ENCODE measurements around the gene HINFP. TPM values are rescaled to one million over a fixed set of nuclear protein-coding genes. Genes with fewer than 3 reads are reported as not detected.
"Not testable (repeated sequence)": the region's sequence is repeated elsewhere in the genome, so short reads cannot be mapped to it uniquely, and the experiment has no call there.

HINFP gene
- polyA plus RNA-seq, 5 donors: 31.5 to 44.4 (median 36.4) TPM

DNA sequence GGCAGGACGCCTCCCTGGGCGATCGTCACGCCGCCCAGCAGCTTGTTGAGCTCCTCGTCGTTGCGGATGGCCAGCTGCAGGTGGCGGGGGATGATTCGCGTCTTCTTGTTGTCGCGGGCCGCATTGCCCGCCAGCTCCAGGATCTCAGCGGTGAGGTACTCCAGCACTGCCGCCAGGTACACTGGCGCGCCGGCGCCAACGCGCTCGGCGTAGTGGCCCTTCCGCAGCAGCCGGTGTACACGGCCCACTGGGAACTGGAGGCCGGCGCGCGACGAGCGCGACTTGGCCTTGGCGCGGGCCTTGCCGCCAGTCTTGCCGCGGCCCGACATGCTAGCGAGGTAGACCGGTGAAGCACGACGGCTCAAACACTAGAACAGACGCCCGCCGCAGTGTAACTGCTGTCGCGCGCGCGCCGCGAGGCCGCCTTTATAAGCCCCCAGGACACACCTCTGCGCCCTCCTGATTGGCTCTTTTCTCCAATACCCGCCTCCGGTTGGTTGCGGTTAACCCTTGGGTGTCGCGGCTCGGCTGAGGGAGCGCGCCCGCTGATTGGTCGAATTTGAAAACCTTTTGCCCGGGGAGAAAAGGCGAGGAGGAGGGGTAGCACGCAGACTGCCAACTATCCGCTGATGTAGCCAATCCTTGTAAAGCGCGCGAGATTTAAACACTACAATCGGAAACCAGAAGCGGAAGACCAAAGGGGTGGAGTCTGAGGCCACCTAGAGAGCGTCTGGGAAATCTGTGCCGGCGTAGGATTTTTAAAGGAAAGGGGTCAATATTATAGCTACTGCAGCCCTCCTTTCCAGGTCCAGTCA, 26.1 kb upstream of the HINFP start:
- peak; percentile 99 for DNase-seq

DNA sequence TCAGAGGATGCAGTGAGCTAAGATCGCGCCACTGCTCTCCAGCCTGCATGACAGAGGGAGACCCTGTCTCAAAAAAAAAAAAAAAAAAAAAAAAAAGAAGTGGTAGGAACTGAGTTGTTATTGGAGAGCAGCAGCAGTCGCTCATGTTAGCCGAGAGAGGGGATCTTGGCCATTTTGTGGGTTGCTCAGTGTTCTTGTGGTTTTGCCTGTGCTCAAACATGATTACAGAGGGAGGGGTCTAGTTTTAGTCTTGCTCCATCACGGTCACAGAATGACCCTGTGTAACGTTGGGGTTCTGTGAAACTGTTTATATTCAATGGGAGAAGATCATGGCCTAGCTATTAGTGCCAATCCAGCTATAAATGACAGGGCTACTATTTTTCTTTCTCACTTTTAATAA, 21.7 kb upstream of the HINFP start:
- DNase-seq: no peak

- no peak for DNase-seq
These were observed 21.0 kb upstream of the HINFP start for GRCh38 chr11:119100246-119100970.

GRCh38 chr11:119100994-119101758, 20.2 kb upstream of the HINFP start:
- no peak for DNase-seq

DNA sequence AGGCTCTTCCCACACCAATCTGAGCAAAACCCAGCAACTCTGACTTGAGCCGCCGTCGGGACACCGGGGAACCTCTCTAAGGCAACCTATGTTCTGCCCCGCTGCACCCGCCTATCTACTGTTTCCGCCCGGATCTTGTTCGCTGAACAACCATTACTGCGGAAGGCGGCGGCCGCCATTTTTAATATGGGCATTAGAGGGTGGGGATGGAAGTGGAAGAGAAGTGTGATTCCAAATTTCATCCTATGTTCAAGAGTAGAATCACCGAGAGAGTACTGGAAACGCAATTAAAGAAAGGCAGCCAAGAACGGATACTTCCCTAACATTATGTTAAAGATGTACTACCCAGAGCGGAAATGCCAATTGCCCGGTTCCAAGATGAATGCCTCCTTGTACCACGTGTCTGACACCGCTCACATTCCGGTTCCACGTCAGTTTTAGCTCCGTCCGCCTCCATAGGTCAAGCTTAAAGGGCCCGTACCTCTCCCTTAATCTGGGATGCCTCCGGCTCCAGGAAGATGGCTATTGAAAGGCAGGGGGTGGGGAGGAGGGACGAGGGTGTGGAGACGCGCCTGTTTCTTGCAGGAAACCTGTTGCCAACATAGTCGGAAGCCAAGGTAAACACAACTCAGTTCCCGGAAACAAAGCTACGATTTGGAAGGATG, 19.5 kb upstream of the HINFP start, which contains the start of gene DPAGT1:
Gene DPAGT1, minus strand, starts transcription at position 95 of the 665 bp plus-strand sequence. CDS start 198 bp downstream, outside the sequence.
- DNase-seq: peak; percentile 92 to 94

DNA sequence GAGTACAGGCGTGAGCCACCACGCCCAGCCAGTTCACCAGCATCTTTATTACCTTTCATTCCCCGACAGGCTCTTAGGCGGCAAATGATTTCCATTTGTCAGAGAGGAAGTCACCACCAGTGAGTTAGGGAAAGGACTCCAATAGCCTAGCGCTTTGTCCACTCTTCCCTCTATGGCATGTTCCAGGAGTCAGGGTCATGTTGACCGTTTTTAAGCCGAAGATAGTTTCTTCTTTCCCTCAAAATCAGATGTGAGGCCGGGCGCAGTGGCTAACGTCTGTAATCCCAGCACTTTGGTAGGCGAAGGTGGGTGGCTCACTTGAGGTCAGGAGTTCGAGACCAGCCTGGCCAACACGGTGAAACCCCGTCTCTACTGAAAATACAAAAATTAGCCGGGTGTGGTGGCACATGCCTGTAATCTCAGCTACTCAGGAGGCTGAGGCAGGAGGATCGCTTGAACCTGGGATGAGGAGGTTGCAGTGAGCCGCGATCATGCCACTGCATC, 18.2 kb upstream of the HINFP start:
- DNase-seq: not testable (repeated sequence)

DNA sequence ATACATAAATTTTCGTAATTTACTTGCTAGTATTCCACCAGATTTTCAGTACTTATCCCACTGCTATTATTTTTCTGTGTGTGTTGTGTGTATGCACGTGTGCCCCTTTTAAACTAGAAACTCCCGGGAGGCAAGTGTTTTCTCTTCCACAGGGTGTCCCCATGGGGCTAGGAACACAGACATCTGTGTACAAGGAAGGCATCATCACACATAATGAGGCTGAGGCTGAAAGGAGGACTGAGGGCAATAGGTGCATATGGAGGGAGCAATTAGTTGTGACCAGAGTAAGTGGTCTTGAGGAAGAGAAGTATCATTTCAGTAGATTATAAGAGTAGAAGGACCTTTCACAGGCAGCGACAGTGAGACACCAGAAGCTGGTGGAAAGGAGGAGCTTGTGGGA, 17.6 kb upstream of the HINFP start:
- DNase-seq: no peak

DNA sequence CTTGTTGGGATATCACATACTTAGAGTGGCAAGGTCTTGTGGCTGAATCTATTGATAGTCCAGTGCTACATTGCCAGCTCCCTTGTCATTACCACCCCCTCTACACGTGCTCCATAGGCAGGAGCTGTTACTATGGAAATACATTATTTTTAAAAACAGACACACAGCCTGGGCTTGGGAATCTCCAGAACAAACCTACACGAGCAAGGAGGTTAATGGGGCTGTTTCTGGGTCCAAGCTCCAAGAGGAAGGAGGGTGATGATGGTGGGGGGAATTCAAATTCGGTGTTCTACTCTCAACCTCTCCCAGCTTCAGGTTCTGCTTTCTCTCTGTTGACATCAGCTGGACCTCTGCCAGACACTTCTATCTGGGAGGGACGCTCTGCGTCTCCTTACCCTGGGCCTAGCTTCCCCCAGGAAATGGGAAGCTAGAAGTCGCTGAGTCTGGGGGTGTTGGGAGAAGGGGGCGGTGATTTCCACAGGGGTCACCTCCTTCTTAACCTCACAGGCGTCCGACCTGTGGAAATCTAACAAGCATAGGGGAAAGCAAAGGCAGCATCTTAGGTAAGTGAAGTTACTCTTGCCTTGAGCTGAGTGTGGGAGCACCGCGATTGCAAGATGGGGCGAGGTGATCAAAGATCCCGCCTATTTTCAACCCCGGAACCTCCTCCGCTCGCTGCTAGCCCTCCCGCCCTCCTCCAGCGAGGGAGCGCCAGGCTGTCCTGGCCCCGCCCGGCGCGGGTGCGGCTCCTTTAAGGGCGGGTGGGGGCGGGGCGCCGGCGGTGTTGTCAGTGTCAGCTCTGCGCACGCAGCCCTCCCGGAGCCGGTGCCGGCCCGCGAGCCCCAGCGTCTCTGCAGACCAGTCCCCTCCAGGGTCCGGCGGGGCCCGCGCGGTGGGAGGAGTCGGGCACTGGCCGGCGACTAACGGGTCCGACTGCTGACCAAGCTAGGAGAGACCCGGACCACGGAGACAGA, 14.5 kb upstream of the HINFP start, which contains the start of gene C2CD2L:
Gene C2CD2L, plus strand, starts transcription at position 781 of the 974 bp plus-strand sequence. CDS start 398 bp downstream, outside the sequence.
- peak; percentile 84 to 85 for DNase-seq

GRCh38 chr11:119107538-119108145, 13.7 kb upstream of the HINFP start:
- no peak for DNase-seq

GRCh38 chr11:119108146-119108856, 13.1 kb upstream of the HINFP start:
- no peak for DNase-seq

DNA sequence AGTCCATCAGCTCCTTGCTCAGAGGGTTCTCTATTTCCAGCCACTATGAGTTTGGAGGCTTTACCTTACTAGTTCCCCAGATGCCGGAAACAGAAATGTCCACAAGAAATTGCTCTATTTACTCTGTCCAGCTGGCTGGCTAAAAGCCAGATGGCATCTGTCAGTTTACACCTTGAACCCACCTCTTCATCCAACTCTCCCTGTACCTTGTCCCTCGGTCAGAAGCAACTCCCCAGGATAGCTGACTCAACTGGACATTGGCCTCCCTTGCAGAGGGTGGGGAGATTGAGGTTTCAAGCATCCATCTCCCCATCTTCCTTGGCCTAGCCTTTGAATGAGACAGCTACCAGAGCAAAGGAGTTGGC, 12.5 kb upstream of the HINFP start:
- no peak for DNase-seq

DNA sequence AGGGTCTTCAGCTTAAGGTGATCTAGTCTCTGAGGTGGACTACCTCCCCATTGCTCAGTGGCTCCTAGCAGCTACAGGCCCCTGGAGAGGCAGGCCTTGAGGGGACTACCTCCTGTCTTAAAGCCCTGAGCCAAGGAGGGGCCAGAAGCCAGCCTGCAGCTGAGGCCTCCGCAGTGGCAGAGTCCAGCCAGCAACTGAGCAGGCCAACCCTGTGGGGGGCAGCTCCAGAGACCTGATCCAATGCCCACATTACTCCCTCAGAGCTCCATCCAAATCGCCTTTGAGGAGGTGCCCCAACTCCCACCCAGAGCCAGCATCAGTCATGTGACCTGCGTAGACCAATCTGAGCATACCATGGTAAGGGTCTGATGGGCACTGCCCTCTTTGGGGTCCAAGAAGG, 11.5 kb upstream of the HINFP start:
- DNase-seq: no peak

DNA sequence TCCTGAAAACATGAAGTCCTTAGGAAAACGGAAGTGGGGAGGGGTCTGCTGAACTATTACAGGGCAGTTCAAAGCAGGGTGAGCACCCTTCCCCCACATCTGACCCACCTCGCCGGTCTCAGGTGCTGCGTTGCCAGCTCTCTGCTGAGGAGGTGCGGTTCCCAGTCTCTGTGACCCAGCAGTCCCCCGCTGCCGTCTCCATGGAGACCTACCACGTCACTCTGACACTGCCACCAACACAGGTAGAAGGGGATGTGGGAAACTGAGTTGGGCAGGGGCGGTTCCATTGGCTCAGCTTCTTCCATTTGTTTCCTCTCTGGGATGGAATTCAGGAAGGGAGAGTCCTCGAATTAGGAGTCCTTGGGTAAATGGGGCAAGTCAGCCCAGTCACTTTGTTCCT, 10.9 kb upstream of the HINFP start:
- DNase-seq: no peak

DNA sequence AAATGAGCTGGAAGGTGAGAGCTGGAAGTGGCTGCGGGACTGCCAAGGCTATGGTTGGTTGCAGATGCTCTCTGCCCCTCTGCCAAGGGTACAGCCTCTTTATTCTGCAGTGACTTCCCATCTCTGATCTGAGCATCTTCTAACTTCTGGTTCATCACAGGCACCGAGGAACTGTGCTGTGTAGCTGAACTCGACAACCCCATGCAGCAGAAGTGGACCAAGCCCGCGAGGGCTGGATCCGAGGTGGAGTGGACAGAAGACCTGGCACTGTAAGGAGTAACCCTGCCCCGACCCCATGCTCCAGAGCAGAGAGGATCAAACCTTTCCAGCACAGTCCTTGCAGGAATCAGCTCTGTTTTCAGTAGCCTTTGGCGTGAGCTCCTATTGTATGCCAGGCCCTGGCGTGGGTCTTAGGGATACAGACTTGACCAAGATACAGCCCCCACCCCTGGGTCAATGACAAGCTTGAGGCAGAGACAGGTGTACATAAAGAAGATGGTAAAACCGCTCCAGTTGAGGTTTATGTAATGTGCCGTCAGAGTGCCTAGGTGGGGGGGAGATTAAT, 9.9 kb upstream of the HINFP start:
- no peak for DNase-seq

- DNase-seq: no peak
These were observed 8.9 kb upstream of the HINFP start for GRCh38 chr11:119112314-119113020.

DNA sequence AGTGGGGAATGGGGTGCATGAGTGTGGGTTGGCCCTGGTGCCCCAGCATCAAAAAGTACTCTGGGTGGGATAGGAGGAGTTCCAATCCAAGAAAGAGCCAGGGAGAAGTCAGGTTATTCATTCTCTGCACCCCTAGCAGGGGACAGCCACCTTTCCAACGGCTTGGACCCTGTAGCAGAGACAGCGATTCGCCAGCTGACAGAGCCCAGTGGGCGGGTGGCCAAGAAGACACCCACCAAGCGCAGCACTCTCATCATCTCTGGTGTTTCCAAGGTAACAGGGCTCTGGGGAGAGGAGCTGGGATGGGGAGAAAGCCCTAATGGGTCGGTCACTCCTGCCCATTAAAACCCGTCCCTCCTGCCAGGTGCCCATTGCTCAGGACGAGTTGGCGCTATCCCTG, 7.7 kb upstream of the HINFP start:
- no peak for DNase-seq

- DNase-seq: no peak
These were observed 7.0 kb upstream of the HINFP start for GRCh38 chr11:119114351-119114750.
